Stimulated activated CD4-positive, alpha-beta T cell treated with anti-CD3 and anti-CD28 coated beads, Interleukin-2, amount 100 ng/mL, for 4 hours (primary cell): ENCODE data around the gene RSL1D1.

Experiments used
- DNase-seq: peaks from one replicate; pipeline ENCODE4 v3.0.0-alpha.2; 2020; ENCODE audit warnings: low read depth

RSL1D1 gene

GRCh38 chr16:11851294-11852091 is at the start of gene RSL1D1:
Gene RSL1D1 (minus strand): TSS chr16:11851542. CDS start chr16:11851512, 30 bp downstream.
- peak; percentile 89 for DNase-seq

GRCh38 chr16:11901091-11901490 is 49.7 kb upstream of the RSL1D1 start:
- no peak for DNase-seq

- DNase-seq: no peak
Measured at GRCh38 chr16:11896486-11897176, 45.3 kb upstream of the RSL1D1 start.

- no peak for DNase-seq
Measured at GRCh38 chr16:11893571-11893970, 42.2 kb upstream of the RSL1D1 start.

- DNase-seq: no peak
Measured at GRCh38 chr16:11892761-11893160, 41.4 kb upstream of the RSL1D1 start.

- no peak for DNase-seq
Measured at GRCh38 chr16:11890231-11890965, 39.1 kb upstream of the RSL1D1 start.

- DNase-seq: no peak
Measured at GRCh38 chr16:11886881-11887280, 35.5 kb upstream of the RSL1D1 start.

- DNase-seq: no peak
Measured at GRCh38 chr16:11884035-11884434, 32.7 kb upstream of the RSL1D1 start.

GRCh38 chr16:11880007-11880406 is 28.7 kb upstream of the RSL1D1 start:
- no peak for DNase-seq

GRCh38 chr16:11877374-11877773 is 26.0 kb upstream of the RSL1D1 start:
- DNase-seq: no peak

- DNase-seq: no peak
Measured at GRCh38 chr16:11876306-11876705, 25.0 kb upstream of the RSL1D1 start.

GRCh38 chr16:11875721-11876120 is 24.4 kb upstream of the RSL1D1 start:
- DNase-seq: no peak

GRCh38 chr16:11871193-11871592 is 19.9 kb upstream of the RSL1D1 start:
- no peak for DNase-seq

- no peak for DNase-seq
Measured at GRCh38 chr16:11870399-11870798, 19.1 kb upstream of the RSL1D1 start.

- no peak for DNase-seq
Measured at GRCh38 chr16:11869353-11870228, 18.2 kb upstream of the RSL1D1 start.

GRCh38 chr16:11868412-11868980 is 17.2 kb upstream of the RSL1D1 start:
- no peak for DNase-seq

- DNase-seq: no peak
Measured at GRCh38 chr16:11862489-11862888, 11.1 kb upstream of the RSL1D1 start.

- no peak for DNase-seq
Measured at GRCh38 chr16:11857161-11857560, 5.8 kb upstream of the RSL1D1 start.

- no peak for DNase-seq
Measured at GRCh38 chr16:11852092-11852809, 909 bp upstream of the RSL1D1 start.

- no peak for DNase-seq
Measured at GRCh38 chr16:11848842-11849241, 2.5 kb downstream of the RSL1D1 start.

GRCh38 chr16:11844499-11844898 is 6.8 kb downstream of the RSL1D1 start:
- DNase-seq: no peak
